GM21825 (cell line): ENCODE results near the gene NUB1.

Experiments used
- ATAC-seq: cut with Tn5 transposase; IDR thresholded peaks from one replicate; pipeline ENCODE4 v1.9.1; 2021; ENCODE audit warnings: mild to moderate bottlenecking, moderate library complexity; ENCODE audit not compliant: unreplicated experiment

The NUB1 gene

DNA sequence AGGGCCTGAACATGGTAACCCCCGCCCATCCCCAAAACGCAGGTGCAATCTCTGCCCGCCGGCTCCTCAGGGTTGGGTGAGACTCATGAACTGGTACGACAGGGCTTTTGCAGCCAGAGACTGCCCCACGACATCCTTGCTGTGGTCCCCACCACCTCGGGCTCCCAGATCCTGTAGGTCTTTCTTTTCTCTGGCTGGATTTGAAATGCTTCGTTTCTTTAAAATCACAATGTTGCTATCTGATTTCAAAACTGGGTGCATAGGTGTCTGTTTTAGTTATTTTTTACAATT lies 46.3 kb downstream of the NUB1 start:
- no peak for ATAC-seq

DNA sequence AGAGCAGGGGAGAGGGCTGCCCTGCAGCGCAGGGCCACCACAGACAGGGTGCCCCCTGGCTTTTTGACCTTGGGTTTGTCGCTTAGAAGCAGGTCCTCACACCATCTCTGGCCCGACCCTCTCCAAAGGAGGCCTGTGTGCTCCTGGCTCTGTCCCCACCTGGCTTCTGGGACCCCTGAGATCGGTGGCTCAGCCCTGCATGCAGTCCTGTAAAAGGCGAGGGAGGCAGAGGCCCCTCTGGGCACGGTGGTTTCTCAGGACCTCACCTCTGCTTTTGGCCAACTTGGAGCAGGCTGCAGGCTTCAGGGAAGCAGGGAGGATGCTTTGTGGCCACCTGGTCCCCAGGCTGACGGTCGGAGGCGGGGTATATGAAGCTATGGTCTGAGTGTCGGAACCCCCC lies 46.8 kb downstream of the NUB1 start:
- no peak for ATAC-seq

DNA sequence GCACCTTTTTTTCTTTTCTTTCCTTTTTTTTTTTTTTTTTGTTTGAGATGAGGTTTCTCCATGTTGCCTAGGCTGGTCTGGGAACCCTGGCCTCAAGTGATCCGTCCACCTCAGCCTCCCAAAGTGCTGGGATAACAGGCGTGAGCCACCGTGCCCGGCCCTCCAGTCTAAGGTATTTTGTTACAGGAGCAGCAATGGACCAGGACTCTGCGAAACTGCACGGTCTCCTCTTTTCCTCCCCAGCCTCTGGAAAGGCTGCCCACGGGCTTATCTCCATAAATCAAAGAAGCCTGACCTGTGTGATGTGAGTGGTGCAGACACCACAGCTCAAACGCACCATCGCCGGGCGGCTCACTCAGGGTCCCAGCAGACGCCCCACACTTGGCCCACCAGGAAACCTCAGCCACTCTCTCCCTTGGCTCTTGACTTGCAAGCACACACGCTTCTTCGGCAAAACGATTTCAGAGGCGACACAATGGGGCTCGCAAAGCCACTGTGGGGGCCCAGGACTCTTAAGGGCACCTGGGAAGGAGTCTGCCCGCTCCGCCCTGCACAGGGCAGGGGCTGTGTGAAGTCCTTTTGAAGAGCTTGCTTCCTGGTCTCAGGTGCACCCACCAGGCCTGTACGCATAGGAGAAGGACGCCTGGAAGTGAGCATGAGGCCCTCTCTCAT lies 47.6 kb downstream of the NUB1 start:
- ATAC-seq: no peak

DNA sequence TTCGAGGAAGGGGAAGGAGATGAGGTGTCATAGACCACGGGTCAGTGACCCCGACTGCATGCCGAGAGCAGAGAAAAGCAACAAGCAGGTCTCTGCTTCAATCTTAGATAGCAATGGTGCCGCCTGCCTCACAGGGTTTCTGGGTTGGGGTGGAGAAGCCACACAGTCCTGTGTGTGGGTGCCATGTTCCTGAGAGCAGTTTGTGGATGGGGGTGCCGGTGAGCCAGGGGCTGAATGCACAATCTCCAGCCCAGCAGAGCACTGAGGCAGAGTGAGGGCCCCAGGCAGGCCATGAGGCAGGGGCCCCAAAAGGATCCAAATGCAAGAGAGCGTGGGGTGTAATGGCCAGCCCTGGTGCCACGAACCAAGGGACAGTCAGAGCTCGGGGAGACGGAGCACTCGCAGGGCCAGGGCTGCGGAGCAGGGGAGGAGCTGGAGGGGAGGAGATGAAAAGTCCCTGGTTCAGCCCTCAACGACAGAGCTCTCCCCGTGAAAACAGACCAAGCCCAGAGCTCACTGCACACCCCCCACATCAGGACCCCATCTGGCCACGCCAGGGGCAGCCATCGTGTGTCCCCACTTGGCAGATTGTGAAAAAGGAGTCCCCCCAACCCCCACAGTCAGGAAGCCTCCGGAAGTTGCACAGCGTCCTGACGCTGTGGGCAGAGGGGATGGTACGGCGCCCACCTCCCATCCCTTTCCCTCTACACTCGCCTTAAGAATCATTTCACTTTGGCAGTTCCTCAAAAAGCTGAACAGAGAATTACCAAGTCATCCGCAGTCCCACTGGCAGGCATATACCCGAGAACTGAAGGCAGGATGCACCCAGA lies 48.4 kb downstream of the NUB1 start:
- ATAC-seq: no peak

DNA sequence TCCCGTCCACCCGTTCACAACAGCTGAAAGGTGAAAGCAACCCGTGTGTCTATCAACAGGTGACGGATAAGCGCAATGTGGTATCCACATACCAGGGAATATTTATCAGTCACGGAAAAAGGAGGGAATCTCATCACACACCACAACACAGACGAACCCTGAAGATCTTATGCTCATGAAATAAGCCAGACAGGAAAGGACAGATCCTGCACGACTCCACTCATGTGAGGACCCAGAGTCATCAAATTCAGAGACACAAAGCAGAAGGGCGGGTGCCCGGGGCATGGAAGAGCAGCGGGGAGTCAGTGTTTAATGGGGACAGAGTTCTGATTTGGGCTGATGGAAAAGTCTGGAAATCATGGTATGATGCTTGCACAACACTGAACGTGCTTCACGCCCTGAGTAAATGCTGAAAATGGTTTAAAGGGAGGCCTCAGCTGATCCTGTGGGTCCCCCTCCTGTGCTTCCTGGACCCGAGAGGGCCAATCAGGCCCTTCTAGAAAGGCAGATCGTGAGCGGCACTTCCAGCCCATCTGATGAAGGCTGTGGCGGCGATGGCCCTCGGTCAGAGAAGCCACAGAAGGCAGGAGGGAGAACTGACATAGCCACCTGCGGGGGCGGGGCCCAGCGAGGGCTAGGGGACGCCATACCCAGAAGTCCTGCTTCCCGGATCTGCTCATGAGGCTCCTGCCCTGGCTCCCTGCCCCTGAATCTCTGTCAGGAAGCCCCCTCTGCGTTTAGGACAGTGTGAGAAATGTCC lies 49.2 kb downstream of the NUB1 start:
- ATAC-seq: no peak

DNA sequence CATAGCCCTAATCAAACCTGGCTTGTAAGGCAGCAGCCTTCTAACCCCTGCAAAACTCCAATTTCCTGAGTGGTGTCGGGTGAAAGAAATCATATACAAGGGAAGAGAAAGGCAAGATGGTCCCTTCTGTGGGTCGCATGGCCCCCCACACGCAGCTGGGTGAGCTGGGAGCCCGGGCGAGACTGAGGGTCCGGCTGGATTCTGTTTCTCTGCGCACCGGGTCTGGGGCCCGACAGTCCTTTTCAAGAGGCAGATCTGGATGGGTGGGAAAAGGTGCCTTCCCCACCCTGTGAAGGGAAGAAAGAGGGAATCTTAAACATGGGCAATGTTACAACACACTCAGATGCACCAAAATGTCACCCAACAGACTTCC lies 49.7 kb downstream of the NUB1 start:
- ATAC-seq: no peak

DNA sequence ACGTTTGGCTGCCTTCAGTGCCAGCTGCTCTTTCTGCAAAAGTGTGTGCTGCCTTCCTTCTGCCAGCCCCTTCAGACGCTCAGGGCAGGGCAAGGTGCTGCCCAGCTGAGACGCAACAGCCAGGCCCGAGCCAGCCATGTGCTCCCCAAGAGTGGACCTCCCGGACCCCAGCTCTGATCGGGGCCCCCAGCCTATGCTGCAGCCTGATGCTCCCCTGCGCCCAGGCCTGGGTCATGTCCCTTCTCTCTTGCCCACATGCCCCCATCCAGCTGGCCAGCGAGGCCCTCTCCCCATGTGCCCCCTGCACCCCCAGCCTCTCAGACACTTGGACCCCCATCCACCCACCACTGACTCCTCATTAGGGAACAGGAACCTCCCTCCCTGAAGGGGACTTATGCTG lies 50.4 kb downstream of the NUB1 start:
- ATAC-seq: no peak

DNA sequence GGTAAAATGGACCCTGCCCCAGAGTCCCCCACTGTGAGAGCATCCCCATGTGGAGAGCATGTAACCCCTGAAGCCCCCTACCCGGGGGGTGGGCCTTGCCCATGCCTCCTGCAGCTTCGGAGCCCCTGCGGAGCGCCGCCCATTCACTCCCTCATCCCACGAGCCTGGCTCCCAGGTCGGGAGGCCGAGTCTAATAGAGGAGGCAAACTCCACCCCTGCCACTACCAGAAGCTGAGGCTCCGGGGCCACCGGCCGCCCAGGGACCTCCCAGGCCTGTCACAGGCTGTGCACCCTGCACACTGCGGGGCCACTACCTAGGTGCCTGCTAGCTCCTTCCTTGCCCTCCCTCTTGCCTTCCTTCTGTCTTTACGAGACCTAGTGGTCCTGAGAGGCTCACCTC lies 50.8 kb downstream of the NUB1 start:
- ATAC-seq: no peak

DNA sequence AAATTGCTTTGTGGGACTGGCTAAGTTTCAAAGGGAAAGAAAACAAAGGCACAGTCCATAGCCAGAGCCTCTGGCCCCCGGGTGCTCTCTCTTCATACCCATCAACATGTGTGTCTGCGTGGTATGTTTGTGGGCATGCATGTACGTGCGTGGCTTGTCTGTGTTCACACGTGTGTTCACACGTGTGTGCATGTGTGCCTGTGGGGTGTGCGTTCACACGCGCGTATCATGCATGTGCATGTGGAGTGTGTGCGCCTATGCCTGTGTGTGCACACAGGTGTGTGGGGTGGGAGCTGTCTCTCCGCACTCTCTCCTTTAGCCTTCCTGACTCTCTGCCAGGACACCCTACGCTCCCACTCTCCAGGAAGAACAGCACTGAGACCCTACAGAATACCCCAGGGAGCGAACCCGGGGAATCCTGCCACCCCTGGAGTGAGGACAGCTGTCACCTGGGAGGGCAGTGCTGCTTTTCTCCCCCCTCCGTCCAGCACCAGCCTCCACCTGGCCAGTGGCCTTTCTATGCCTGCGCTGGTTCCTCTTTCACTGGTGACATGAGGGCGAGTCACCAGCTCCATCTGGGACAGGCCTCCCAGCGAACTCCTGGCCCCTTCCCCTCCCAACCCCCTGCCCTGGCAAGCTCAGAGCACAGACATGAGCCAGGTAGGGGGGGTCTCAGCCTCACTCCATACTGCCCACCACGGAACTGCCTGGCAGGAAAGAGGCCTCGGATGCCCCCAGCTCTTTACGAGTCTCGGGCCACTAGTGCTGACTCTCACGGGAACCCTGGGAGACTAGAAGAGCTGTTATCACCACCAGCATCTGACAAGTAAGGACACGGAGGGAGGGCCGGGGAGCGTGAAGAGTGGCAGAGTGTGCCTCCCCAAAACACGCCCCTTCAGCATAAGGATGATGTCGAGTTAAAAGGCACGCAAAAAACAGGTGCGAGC lies 51.7 kb downstream of the NUB1 start:
- ATAC-seq: no peak

DNA sequence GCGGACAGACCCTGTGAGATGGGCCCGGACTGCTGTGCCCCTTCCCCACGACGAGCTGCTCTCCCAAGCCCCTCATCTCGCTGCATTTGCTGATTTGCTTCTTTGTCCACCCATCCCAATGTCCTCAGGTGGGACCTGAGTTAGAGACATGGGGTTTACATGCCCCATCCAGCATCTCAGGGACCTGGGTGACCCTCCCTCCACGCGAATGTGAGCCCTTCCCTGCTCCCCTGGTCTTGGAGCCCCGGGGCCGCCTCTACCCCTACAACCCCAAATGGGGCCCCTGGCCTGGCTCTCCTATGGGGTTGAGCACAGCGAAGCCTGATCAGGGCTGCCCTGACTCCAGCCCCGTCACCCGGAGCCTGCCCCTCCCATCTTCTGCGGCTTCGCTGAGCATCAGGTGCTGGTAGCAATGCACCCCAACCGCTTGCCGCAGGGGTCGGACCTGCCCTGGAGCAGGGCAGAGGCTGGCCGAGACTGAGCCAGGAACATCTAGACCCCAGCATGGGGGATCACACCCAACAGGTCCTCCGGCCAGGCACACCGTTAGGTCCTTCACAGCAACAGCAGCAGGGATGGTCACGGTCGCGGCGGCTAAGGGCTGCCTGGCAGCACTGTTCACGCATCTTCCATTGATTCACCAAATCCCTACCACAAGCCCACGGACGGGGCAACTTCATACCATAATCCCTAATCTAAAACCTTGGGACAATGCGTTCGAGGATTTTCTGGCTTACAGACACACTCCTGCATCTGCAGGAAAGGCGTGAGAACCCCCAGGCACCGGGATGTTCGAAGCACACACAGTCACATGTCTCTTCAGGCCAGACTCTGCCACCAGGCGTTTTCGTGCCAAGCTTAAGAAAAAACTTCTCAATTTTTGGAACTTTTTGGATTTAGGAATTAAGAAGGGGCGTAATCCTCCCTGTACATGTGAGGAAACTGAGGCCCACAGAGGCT lies 52.7 kb downstream of the NUB1 start:
- no peak for ATAC-seq

DNA sequence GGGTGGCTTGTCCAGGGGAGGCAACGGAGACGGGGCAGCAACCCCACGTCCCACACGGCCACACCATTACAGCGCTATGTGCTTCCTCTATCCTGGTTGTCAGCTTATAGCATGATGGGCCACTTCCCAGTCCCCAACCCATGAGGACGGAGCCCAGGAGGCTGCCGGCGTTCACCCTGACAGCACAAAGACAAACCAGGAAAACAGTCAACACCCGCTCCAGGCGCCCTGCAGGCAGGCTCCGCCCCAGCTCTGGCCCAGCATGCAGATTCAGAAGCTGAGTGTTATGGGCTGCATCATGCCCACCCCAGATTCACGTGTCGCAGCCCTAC lies 53.4 kb downstream of the NUB1 start:
- ATAC-seq: no peak

DNA sequence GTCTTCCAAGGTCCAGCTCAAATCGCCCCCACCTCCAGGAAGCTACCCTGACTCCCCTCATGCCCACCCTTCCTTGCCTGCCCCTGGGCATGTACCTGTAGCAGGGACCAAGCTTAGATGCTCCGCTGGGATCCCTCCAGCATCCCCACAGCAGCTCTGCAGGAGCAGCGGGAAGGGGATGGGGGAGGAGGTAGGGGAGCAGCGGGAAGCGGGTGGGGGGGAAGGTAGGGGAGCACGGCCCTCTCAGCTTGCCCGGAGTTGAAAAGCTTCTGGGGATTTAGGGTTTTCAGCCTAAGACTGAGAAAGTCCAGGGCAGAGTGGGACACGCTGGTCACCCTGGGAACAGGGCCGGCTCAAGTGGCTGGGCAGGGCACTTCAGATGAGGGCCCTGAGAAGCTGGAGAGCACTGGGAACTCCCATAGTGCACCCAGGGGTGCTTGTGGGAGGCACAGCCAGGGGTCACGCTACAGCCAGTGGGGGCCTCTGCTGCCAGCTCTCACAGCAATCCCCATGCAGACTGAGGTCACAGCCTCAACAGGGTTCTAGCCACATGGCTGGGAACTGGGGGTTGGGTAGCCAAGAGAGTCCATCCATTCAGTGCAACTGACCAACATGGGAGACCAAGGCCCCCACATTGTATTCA lies 54.8 kb downstream of the NUB1 start:
- ATAC-seq: no peak

DNA sequence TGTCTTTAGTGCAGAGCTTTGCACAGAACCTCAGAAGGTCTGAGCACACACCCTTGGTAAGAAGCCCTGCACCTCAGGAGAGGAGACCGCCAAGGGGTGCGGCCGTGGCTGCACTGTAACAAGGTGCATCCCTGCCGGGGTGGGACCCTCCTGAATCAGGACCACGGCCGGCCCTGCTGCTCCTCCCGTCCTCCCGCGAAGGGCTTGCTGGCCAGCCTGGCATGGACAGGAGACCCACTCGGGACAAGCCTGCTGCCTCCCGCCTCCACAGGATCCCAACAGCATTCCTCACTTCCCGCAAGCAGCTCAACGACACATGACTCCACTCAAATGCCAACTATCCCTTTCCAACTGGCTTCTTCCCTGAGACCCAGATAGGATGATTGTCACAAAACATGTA lies 55.4 kb downstream of the NUB1 start:
- no peak for ATAC-seq

DNA sequence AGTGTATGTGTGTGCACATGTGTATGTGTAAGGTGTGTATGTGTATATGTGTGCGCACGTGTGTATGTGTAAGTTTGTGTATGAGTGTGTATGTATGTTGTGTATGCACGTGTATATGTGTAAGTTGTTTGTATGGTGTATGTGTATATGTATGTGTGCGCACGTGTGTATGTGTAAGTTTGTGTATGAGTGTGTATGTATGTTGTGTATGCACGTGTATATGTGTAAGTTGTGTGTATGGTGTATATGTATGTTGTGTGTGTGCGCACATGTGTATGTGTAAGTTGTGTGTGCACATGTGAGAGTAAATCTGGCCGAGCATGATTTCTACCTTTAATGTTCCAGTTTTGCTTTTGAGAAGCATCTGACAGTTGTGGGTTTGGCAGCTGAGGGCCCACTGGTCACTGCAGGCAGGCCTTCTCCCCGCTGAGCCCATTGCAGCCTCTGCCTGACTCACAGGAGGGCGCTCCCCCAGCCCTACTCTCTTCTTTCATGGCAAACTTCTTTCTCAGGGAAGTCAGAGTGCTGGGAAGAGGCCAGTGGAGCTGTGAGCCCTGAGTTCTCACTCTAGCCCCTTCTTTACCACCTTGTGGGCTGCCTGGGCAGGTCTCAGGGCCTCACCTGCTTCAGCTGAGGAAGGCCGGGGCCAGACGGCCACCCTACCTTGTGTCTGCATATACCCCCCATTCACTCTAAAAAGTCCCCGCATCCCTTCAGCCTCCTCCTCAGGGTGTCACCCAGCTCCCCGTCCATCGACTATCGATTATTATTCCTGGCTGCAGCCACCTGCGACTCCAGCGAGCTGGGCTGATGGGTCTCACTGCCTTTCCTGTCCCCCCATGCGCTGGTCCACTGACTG lies 57.1 kb downstream of the NUB1 start:
- ATAC-seq: no peak

DNA sequence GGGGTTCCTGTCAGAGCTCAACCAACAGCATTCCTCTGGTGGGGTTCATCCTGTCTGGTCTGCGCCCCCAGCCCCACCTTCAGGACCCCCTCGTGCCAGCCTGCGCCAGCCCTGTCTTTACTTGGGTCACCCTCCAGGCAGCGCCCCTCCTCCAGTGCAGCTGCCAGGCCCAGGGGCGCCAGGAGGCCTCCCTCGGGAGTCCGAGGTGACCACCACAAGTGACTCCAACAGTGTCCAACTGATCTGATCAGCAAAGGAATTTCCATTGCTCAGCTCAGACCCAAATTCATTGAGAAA lies 57.6 kb downstream of the NUB1 start:
- no peak for ATAC-seq

DNA sequence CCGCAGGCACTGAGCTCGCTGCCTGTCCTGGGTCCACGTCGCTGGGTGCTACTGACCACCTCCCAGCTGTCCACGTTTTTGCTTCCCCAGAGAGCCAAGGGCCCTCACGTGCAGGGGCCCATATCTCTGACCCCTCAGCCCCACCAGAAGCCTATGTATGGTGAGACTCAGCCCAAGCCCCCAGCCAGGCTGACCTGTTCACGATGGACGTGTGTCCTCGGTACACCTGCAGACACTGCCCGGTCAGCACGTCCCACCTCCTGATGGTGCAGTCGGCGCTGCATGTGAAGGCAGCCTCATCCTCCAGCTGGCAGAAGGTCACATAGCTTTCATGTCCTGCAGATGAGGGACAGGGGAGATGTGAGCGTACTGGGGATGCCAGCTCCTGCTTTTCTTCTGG lies 58.3 kb downstream of the NUB1 start:
- no peak for ATAC-seq

DNA sequence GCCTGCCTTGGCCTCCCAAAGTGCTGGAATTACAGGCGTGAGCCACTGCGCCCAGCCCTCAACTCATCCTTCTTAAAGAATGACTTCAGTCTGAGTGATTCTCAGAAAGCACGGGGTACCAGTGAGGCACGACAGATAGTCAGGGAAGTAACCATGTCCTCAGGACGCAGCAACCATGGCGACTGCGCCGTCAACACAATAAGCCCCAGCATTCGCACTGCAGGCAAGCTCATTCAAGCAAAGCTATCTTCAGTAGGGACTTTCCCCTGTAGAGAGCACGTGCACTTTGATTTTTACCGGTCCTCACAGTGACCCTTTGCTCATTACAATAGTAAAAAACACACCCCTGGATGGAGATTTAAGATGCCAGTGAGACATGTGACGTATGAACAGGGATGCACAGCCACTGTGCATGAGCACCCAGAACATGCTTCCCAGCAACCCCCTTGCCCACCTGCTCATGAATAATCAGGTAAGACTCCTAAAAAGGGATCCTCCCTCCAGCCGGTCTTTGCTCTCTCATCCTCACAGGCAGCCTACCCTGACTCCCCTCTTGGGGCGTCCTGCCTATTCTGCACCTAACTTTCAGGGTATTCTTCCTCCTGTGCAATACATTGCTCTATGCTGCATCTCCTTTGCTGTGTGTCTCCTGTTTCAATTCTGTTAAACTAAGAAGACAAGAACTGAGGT lies 59.2 kb downstream of the NUB1 start:
- peak; percentile 78 for ATAC-seq
